HepG2 (cell line): ENCODE measurements around the gene NT5DC2. TPM values are rescaled to one million over a fixed set of nuclear protein-coding genes. Genes with fewer than 3 reads are reported as not detected.

Source experiments
- CENPT ChIP-seq: sonication (generic); formaldehyde crosslinking; IDR thresholded peaks from 2 replicates; pipeline ENCODE4 v1.8.0; 2022; ENCODE audit warnings: low read depth, mild to moderate bottlenecking, moderate library complexity, missing genetic modification reagents
- FIP1L1 ChIP-seq: fragments of 200-400 bp; formaldehyde crosslinking; IDR thresholded peaks from 2 replicates; pipeline ENCODE4 v1.6.1; 2018; ENCODE audit warnings: low read depth, mild to moderate bottlenecking, low read length, moderate library complexity, borderline replicate concordance; ENCODE audit not compliant: insufficient read depth
- FOXA1 ChIP-seq, 2 experiments: fragments of 450-650 bp in 1 of 2; sonication (generic) in 1 of 2; formaldehyde crosslinking in 1 of 2; IDR thresholded peaks; 2 replicates each; pipeline versions ENCODE4 v1.4.0 to v1.6.1; 2016 to 2020; ENCODE audit warnings: missing genetic modification reagents in 1 of 2
- HMG20A ChIP-seq: IDR thresholded peaks from 2 replicates; pipeline ENCODE4 v1.6.1; 2016; ENCODE audit warnings: borderline replicate concordance
- PHF8 ChIP-seq: sonication (generic); formaldehyde crosslinking; IDR thresholded peaks from 2 replicates; pipeline ENCODE4 v1.5.0; 2020; ENCODE audit warnings: missing genetic modification reagents
- RFX1 ChIP-seq: fragments of 450-650 bp; IDR thresholded peaks from 2 replicates; pipeline ENCODE4 v1.6.1; 2017
- SRY ChIP-seq: sonication (generic); formaldehyde crosslinking; IDR thresholded peaks from 2 replicates; pipeline ENCODE4 v1.8.0; 2022; ENCODE audit warnings: mild to moderate bottlenecking, missing genetic modification reagents
- THYN1 ChIP-seq: sonication (generic); formaldehyde crosslinking; IDR thresholded peaks from 2 replicates; pipeline ENCODE4 v1.8.1; 2023; ENCODE audit warnings: low read depth, mild to moderate bottlenecking, moderate library complexity, missing genetic modification reagents, borderline replicate concordance
- ZMYM2 ChIP-seq: sonication (generic); formaldehyde crosslinking; IDR thresholded peaks from 2 replicates; pipeline ENCODE4 v1.8.0; 2022; ENCODE audit warnings: mild to moderate bottlenecking, missing genetic modification reagents
- ZNF292 ChIP-seq: sonication (generic); formaldehyde crosslinking; IDR thresholded peaks from 2 replicates; pipeline ENCODE4 v1.8.1; 2022; ENCODE audit warnings: mild to moderate bottlenecking, low read depth, missing genetic modification reagents, borderline replicate concordance
- ZNF496 ChIP-seq: sonication (generic); formaldehyde crosslinking; IDR thresholded peaks from 2 replicates; pipeline ENCODE4 v1.8.1; 2023; ENCODE audit warnings: mild to moderate bottlenecking, moderate library complexity, missing genetic modification reagents; ENCODE audit not compliant: insufficient replicate concordance
- ZNF7 ChIP-seq: IDR thresholded peaks from 2 replicates; pipeline ENCODE4 v1.6.1; 2016; ENCODE audit warnings: missing biosample characterization, missing genetic modification reagents
- ZNF703 ChIP-seq: sonication (generic); formaldehyde crosslinking; IDR thresholded peaks from 2 replicates; pipeline ENCODE4 v1.5.1; 2020; ENCODE audit warnings: missing genetic modification reagents, mild to moderate bottlenecking, moderate library complexity, borderline replicate concordance
- ZNF790 ChIP-seq: sonication (generic); formaldehyde crosslinking; IDR thresholded peaks from 2 replicates; pipeline ENCODE4 v1.8.0; 2022; ENCODE audit warnings: missing genetic modification reagents, mild to moderate bottlenecking, borderline replicate concordance
- polyA plus RNA-seq, 8 experiments: library from polyadenylated mRNA; depleted of rRNA in 3 of 8; stranded (reverse) in 7 of 8; unstranded in 1 of 8; fragments of >200 nt; fragmentation: Illumina TruSeq in 4 of 8; extraction: Trizol in 4 of 8; gene quantifications; 2 replicates each; pipeline versions ENCODE4 v1.2.1 to v1.2.3, GENCODE V29; 2011 to 2016; ENCODE audit warnings: low read depth in 4 of 8, missing spikeins in 1 of 8, mixed read lengths in 1 of 8; ENCODE audit not compliant: insufficient read depth in 1 of 8
- total RNA-seq, 5 experiments: library from RNA; depleted of rRNA; stranded (reverse); fragments of >200 nt; fragmentation: Illumina TruSeq; extraction: Trizol; gene quantifications; 2 replicates each; pipeline ENCODE4 v1.2.3, GENCODE V29; 2016; ENCODE audit warnings: low read depth in 1 of 5
- TF ChIP-seq, protein P1 (sequence below), 2 experiments: sonication (generic) in 1 of 2; formaldehyde crosslinking in 1 of 2; IDR thresholded peaks; 2 replicates each; pipeline versions ENCODE4 v1.4.0 to v1.6.1; 2018 to 2020; ENCODE audit warnings: missing genetic modification reagents in 2 of 2, borderline replicate concordance in 1 of 2, low read depth in 1 of 2, mild to moderate bottlenecking in 1 of 2, missing biosample characterization in 1 of 2
- TF ChIP-seq, protein P2 (sequence below): sonication (generic); formaldehyde crosslinking; IDR thresholded peaks from 2 replicates; pipeline ENCODE4 v1.5.0; 2020; ENCODE audit warnings: missing genetic modification reagents
- TF ChIP-seq, protein P3 (sequence below): sonication (generic); formaldehyde crosslinking; IDR thresholded peaks from 2 replicates; pipeline ENCODE4 v1.4.0; 2020; ENCODE audit warnings: missing genetic modification reagents
- TF ChIP-seq, protein P4 (sequence below): sonication (generic); formaldehyde crosslinking; IDR thresholded peaks from 2 replicates; pipeline ENCODE4 v1.8.0; 2022; ENCODE audit warnings: mild to moderate bottlenecking, missing genetic modification reagents, moderate library complexity
- TF ChIP-seq, protein P5 (sequence below): IDR thresholded peaks from 2 replicates; pipeline ENCODE4 v1.6.1; 2016; ENCODE audit warnings: mild to moderate bottlenecking, missing biosample characterization, missing genetic modification reagents
- TF ChIP-seq, protein P6 (sequence below): sonication (generic); formaldehyde crosslinking; IDR thresholded peaks from 2 replicates; pipeline ENCODE4 v1.5.0; 2020; ENCODE audit warnings: missing genetic modification reagents, mild to moderate bottlenecking, borderline replicate concordance

The NT5DC2 gene
- total and polyA plus RNA-seq, 2 of the 13 experiments (the other 11 are each of a cell fraction or from before 2014, with no cell fraction given) = 131 to 240 TPM

DNA sequence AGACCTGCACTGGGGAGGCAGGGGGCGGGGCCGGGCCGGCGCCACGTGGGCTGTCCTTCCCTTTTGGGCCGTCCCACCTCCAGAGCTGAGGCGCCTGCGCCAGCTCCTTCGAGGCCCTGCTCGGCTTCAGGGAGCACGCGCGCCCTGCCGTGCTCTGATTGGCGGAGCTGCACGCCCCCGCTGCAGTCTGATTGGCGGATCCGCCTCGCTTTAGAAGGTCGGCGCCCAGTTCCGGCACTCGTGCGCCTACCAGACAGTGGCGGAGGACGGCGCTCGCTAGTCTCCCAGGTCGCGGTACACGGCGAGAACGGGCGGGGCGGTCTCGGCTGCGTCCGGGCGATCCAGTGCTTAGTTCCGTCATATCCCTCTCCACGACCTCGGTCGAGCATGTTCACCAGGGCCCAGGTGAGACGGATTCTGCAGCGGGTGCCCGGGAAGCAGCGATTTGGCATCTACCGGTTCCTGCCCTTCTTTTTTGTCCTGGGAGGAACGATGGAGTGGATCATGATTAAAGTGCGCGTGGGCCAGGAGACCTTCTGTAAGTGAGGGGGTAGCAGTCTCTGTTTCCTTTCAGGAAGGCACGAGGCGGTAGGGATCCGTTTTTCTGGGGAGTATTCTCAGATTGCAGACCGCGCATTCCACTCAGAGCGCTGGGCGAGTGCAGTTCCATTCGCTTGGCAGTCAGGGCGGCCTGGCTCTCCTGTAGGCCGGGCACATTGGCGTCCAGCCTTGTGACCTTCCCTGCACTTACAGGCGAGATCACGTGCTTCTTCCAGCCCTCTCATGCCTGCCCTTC is 2.9 kb upstream of the NT5DC2 start, which contains the start of gene UQCC5 (continued):
- TF ChIP-seq, protein P1, sequence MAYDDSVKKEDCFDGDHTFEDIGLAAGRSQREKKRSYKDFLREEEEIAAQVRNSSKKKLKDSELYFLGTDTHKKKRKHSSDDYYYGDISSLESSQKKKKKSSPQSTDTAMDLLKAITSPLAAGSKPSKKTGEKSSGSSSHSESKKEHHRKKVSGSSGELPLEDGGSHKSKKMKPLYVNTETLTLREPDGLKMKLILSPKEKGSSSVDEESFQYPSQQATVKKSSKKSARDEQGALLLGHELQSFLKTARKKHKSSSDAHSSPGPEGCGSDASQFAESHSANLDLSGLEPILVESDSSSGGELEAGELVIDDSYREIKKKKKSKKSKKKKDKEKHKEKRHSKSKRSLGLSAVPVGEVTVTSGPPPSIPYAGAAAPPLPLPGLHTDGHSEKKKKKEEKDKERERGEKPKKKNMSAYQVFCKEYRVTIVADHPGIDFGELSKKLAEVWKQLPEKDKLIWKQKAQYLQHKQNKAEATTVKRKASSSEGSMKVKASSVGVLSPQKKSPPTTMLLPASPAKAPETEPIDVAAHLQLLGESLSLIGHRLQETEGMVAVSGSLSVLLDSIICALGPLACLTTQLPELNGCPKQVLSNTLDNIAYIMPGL (CRISPR knock-in tag; IDR thresholded peaks at IDR 0.05; ENCODE audit: borderline replicate concordance in 1 of 2, low read depth in 1 of 2) = peak; percentile 82 to 84; a peak in 3 of 4 replicates
- peak; percentile 98; the same call in 1 of the 2 replicates for TF ChIP-seq ZNF790
- TF ChIP-seq, protein P2, sequence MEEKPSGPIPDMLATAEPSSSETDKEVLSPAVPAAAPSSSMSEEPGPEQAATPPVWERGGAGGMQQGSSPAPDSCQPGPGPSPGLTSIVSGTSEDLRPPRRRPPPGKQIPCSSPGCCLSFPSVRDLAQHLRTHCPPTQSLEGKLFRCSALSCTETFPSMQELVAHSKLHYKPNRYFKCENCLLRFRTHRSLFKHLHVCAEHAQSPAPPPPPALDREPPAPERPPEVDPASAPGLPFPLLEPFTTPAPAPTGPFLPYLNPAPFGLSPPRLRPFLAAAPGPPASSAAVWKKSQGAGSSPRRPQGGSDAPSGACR = no peak
- TF ChIP-seq THYN1 (CRISPR knock-in tag) = 0 out of 2 replicates have a peak, but pooled peaks have one; percentile 43
- peak; percentile 94; the same call in 1 of the 2 replicates for TF ChIP-seq FIP1L1
- TF ChIP-seq, protein P3, sequence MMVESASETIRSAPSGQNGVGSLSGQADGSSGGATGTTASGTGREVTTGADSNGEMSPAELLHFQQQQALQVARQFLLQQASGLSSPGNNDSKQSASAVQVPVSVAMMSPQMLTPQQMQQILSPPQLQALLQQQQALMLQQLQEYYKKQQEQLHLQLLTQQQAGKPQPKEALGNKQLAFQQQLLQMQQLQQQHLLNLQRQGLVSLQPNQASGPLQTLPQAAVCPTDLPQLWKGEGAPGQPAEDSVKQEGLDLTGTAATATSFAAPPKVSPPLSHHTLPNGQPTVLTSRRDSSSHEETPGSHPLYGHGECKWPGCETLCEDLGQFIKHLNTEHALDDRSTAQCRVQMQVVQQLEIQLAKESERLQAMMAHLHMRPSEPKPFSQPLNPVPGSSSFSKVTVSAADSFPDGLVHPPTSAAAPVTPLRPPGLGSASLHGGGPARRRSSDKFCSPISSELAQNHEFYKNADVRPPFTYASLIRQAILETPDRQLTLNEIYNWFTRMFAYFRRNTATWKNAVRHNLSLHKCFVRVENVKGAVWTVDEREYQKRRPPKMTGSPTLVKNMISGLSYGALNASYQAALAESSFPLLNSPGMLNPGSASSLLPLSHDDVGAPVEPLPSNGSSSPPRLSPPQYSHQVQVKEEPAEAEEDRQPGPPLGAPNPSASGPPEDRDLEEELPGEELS = peak; percentile 65
- TF ChIP-seq ZNF292 (CRISPR knock-in tag) = no peak
- peak; percentile 57; the same call in 1 of the 2 replicates for TF ChIP-seq CENPT (CRISPR knock-in tag)
- TF ChIP-seq PHF8 (CRISPR knock-in tag) = peak; percentile 87
- no peak for TF ChIP-seq RFX1
- no peak for TF ChIP-seq FOXA1 (IDR thresholded peaks at IDR 0.05)
- no peak for TF ChIP-seq FOXA1 (CRISPR knock-in tag; IDR thresholded peaks at IDR 0.05)
- TF ChIP-seq ZNF703 (CRISPR knock-in tag) = no peak
- no peak for TF ChIP-seq HMG20A (CRISPR knock-in tag)
- no peak for TF ChIP-seq ZNF7 (CRISPR knock-in tag)
- TF ChIP-seq SRY (CRISPR knock-in tag) = 0 out of 2 replicates have a peak, but pooled peaks have one; percentile 19
- no peak for TF ChIP-seq ZNF496 (CRISPR knock-in tag)
- TF ChIP-seq, protein P4, sequence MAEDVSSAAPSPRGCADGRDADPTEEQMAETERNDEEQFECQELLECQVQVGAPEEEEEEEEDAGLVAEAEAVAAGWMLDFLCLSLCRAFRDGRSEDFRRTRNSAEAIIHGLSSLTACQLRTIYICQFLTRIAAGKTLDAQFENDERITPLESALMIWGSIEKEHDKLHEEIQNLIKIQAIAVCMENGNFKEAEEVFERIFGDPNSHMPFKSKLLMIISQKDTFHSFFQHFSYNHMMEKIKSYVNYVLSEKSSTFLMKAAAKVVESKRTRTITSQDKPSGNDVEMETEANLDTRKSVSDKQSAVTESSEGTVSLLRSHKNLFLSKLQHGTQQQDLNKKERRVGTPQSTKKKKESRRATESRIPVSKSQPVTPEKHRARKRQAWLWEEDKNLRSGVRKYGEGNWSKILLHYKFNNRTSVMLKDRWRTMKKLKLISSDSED (CRISPR knock-in tag) = no peak
- no peak for TF ChIP-seq ZMYM2 (CRISPR knock-in tag)
- TF ChIP-seq, protein P5, sequence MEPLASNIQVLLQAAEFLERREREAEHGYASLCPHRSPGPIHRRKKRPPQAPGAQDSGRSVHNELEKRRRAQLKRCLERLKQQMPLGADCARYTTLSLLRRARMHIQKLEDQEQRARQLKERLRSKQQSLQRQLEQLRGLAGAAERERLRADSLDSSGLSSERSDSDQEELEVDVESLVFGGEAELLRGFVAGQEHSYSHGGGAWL (CRISPR knock-in tag) = peak; percentile 85
- TF ChIP-seq, protein P6, sequence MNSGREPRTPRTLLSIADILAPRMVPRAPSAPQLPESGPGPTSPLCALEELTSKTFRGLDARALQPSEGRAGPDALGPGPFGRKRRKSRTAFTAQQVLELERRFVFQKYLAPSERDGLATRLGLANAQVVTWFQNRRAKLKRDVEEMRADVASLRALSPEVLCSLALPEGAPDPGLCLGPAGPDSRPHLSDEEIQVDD (CRISPR knock-in tag) = peak; percentile 91; the same call in 1 of the 2 replicates
